Activated B cell treated with CpG ODN at 0.5 μM for 24 hours (primary cell): ENCODE results near the gene ONECUT2. TPM values are rescaled to one million over a fixed set of nuclear protein-coding genes. Genes with fewer than 3 reads are reported as not detected.

ENCODE experiments used
- ATAC-seq: fragments of 200-7000 bp; cut with Tn5 transposase; one replicate; pipeline ENCODE4 v1.10.0; 2021; ENCODE audit warnings: low read depth, mild to moderate bottlenecking, moderate library complexity
- CTCF ChIA-PET: fragments of 350-600 bp; sonication (Branson Sonifier 250); formaldehyde crosslinking; loops from one replicate; lab custom pipeline; 2021; ENCODE audit warnings: antibody characterized with exemption; lab: Charles Lee
- POLR2A ChIA-PET: fragments of 350-600 bp; sonication (Branson Sonifier 250); formaldehyde crosslinking; loops from one replicate; lab custom pipeline; 2021; ENCODE audit warnings: antibody characterized with exemption; lab: Charles Lee
- DNase-seq: peaks from one replicate; pipeline ENCODE4 v3.0.0; 2022
- H3K27ac Mint-ChIP-seq: one replicate; pipeline ENCODE4 v1.8.0; 2020; ENCODE audit warnings: mixed read lengths
- H3K27me3 Mint-ChIP-seq: one replicate; pipeline ENCODE4 v1.8.0; 2021; ENCODE audit warnings: mixed read lengths
- H3K36me3 Mint-ChIP-seq: one replicate; pipeline ENCODE4 v1.8.0; 2021; ENCODE audit warnings: low read depth, mixed read lengths
- H3K4me1 Mint-ChIP-seq: one replicate; pipeline ENCODE4 v1.8.0; 2021; ENCODE audit warnings: mixed read lengths
- H3K4me3 Mint-ChIP-seq: one replicate; pipeline ENCODE4 v1.8.0; 2020; ENCODE audit warnings: mild to moderate bottlenecking, mixed read lengths
- H3K9me3 Mint-ChIP-seq: one replicate; pipeline ENCODE4 v1.8.0; 2020; ENCODE audit warnings: mixed read lengths
- CTCF ChIP-seq: fragments of 200-600 bp; IDR thresholded peaks from one replicate; pipeline ENCODE4 v1.8.0; 2022; ENCODE audit warnings: antibody characterized with exemption, mild to moderate bottlenecking
- intact Hi-C: fragments of 100-400 bp; cut with micrococcal nuclease; formaldehyde crosslinking; loops from one replicate; pipeline ENCODE4 v1.15.1; 2024
- total RNA-seq: library from RNA; stranded (reverse); gene quantifications from 2 replicates; pipeline ENCODE4 v1.2.3, GENCODE V29; 2022

The ONECUT2 gene
- total RNA-seq, 1 donor from 2014 or later: not detected

GRCh38 chr18:57428221-57429150 is 6.7 kb upstream of the ONECUT2 start:
- peaks cover 10% of the 10 kb centered on the region for H3K9me3 Mint-ChIP-seq
- no peak overlapping the region for H3K27ac Mint-ChIP-seq
- peaks cover 5% of the 10 kb centered on the region for H3K36me3 Mint-ChIP-seq
- peaks cover 52% of the 10 kb centered on the region for H3K27me3 Mint-ChIP-seq
- CTCF ChIA-PET: no interaction called here
- TF ChIP-seq CTCF: no peak
- H3K4me3 Mint-ChIP-seq: no peak overlapping the region
- POLR2A ChIA-PET: no interaction called here
- intact Hi-C loops: loop anchor here (5.0 kb wide), 1 partner anchor 1844 kb away; the partner anchor contains the start of gene RAX
- no peak for DNase-seq
- H3K4me1 Mint-ChIP-seq: peaks cover 11% of the 10 kb centered on the region
- no peak for ATAC-seq

- Mint-ChIP-seq H3K27ac (peak overlapping the region; percentile 26), H3K27me3 (peaks cover 60% of the 10 kb centered on the region), H3K36me3 (peaks cover 5% of the 10 kb centered on the region), H3K4me3 (peak overlapping the region; percentile 50), H3K9me3 (peaks cover 10% of the 10 kb centered on the region), H3K4me1 (peaks cover 14% of the 10 kb centered on the region)
- intact Hi-C loops: loop anchor here (5.0 kb wide), 2 partner anchors 562 to 1843 kb away; partner anchors contain the start of gene RAX
- ATAC-seq (no peak), DNase-seq (no peak)
- ChIA-PET POLR2A (no interaction called here), CTCF (no interaction called here)
- no peak for TF ChIP-seq CTCF
Observed at GRCh38 chr18:57429167-57430078, 5.8 kb upstream of the ONECUT2 start.

- peaks cover 10% of the 10 kb centered on the region for H3K9me3 Mint-ChIP-seq
- intact Hi-C loops: loop anchor here (5.0 kb wide), 1 partner anchor 563 kb away; no protein-coding TSS in a partner anchor
Observed at GRCh38 chr18:57430079-57431001, 4.8 kb upstream of the ONECUT2 start.

GRCh38 chr18:57431002-57431382 is 4.2 kb upstream of the ONECUT2 start:
- Mint-ChIP-seq H3K4me3 (no peak overlapping the region), H3K36me3 (peaks cover 5% of the 10 kb centered on the region), H3K27ac (no peak overlapping the region), H3K9me3 (peaks cover 10% of the 10 kb centered on the region), H3K4me1 (peaks cover 20% of the 10 kb centered on the region), H3K27me3 (peaks cover 60% of the 10 kb centered on the region)
- ATAC-seq (no peak), DNase-seq (no peak)
- no peak for TF ChIP-seq CTCF
- ChIA-PET POLR2A (no interaction called here), CTCF (interaction anchor here (1.8 kb wide), 1 partner anchor 13 kb away, joined by 3 read pairs; no protein-coding TSS in a partner anchor)
- intact Hi-C loops: loop anchor here (5.0 kb wide), 1 partner anchor 564 kb away; no protein-coding TSS in a partner anchor

More at GRCh38 chr18:57430079-57431001, 4.8 kb upstream of the ONECUT2 start:
- POLR2A ChIA-PET: no interaction called here
- H3K36me3 Mint-ChIP-seq: peaks cover 5% of the 10 kb centered on the region
- TF ChIP-seq CTCF: no peak
- H3K27me3 Mint-ChIP-seq: peaks cover 59% of the 10 kb centered on the region
- peaks cover 19% of the 10 kb centered on the region for H3K4me1 Mint-ChIP-seq
- CTCF ChIA-PET: interaction anchor here (1.8 kb wide), 1 partner anchor 14 kb away, joined by 3 read pairs; no protein-coding TSS in a partner anchor
- no peak for DNase-seq
- no peak overlapping the region for H3K27ac Mint-ChIP-seq
- no peak overlapping the region for H3K4me3 Mint-ChIP-seq
- ATAC-seq: no peak
